Endothelial cell of umbilical vein (primary cell): ENCODE measurements around the gene DDAH2. TPM values are rescaled to one million over a fixed set of nuclear protein-coding genes. Genes with fewer than 3 reads are reported as not detected.

Experiments used
- BruUV-seq: library from RNA; stranded (reverse); fragments of 400-500 nt; replicated peaks from 2 replicates; lab custom pipeline; 2021; lab: Mats Ljungman, UMichigan
- CTCF ChIA-PET: fragments of 300-600, 350-600 bp; sonication (Branson Sonifier 250); formaldehyde crosslinking; loops from one replicate; lab custom pipeline; 2021; ENCODE audit warnings: antibody characterized with exemption, inconsistent platforms; lab: Charles Lee
- POLR2A ChIA-PET: fragments of 300-600, 350-600 bp; sonication (Branson Sonifier 250); formaldehyde crosslinking; loops from one replicate; lab custom pipeline; 2021; ENCODE audit warnings: antibody characterized with exemption, inconsistent platforms; lab: Charles Lee
- DNase-seq: peaks from one replicate; pipeline ENCODE4 v3.0.0-alpha.2; 2011; ENCODE audit warnings: low read depth, low spot score
- FAIRE-seq: peaks from 2 replicates; lab custom pipeline; 2011; peaks lifted over from hg19 to GRCh38; lab: Jason Lieb, UNC
- H2AFZ ChIP-seq: 2 replicates; pipeline ENCODE4 v1.6.0; 2012; ENCODE audit warnings: low read depth, low read length, control low read depth, inconsistent platforms
- H3K27ac ChIP-seq: 2 replicates; pipeline ENCODE4 v1.5.1; 2011; ENCODE audit warnings: low read depth, mild to moderate bottlenecking, control low read depth, low read length, moderate library complexity; ENCODE audit not compliant: insufficient read depth
- H3K27me3 ChIP-seq, 2 experiments: 2 replicates each; pipeline versions ENCODE4 v1.6.0 to v1.6.1; 2011; ENCODE audit warnings: low read length in 2 of 2, mixed read lengths in 1 of 2; ENCODE audit not compliant: control insufficient read depth in 2 of 2, insufficient read depth in 2 of 2
- H3K36me3 ChIP-seq, 2 experiments: 2 replicates in 1 of 2; 3 replicates in 1 of 2; pipeline ENCODE4 v1.5.1; 2011; ENCODE audit warnings: low read length in 2 of 2, mild to moderate bottlenecking in 1 of 2, moderate library complexity in 1 of 2; ENCODE audit not compliant: control insufficient read depth in 2 of 2, insufficient read depth in 2 of 2; ENCODE audit errors: extremely low read depth in 1 of 2
- H3K4me1 ChIP-seq: 3 replicates; pipeline ENCODE4 v1.5.1; 2011; ENCODE audit warnings: mild to moderate bottlenecking, low read length; ENCODE audit not compliant: control insufficient read depth, insufficient read depth; ENCODE audit errors: extremely low read depth
- H3K4me2 ChIP-seq: 2 replicates; pipeline ENCODE4 v1.6.1; 2011; ENCODE audit warnings: low read length, control low read depth, mixed read lengths; ENCODE audit not compliant: insufficient read depth
- H3K4me3 ChIP-seq, 3 experiments: fragments of 200-600 bp in 1 of 3; sonication (generic), shearing (Covaris generic) in 1 of 3; replicated peaks in 1 of 3; 2 replicates each; pipeline ENCODE4 v1.5.1; 2011 to 2016; ENCODE audit warnings: control low read depth in 3 of 3, low read length in 3 of 3, mild to moderate bottlenecking in 2 of 3, inconsistent platforms in 1 of 3, low read depth in 1 of 3, moderate library complexity in 1 of 3; ENCODE audit not compliant: insufficient read depth in 1 of 3
- H3K79me2 ChIP-seq: 2 replicates; pipeline ENCODE4 v1.6.0; 2012; ENCODE audit warnings: low read length, inconsistent platforms; ENCODE audit not compliant: control insufficient read depth, insufficient read depth
- H3K9ac ChIP-seq: replicated peaks from 2 replicates; pipeline ENCODE3; 2011; ENCODE audit warnings: low read length, control low read depth; ENCODE audit not compliant: insufficient read depth; ENCODE audit errors: extremely low read depth
- H3K9me1 ChIP-seq: replicated peaks from 3 replicates; pipeline ENCODE4 v1.6.0; 2011; ENCODE audit warnings: mild to moderate bottlenecking, low read length; ENCODE audit not compliant: control insufficient read depth, insufficient read depth; ENCODE audit errors: extremely low read depth
- H3K9me3 ChIP-seq: replicated peaks from 2 replicates; pipeline ENCODE4 v1.5.1; 2012; ENCODE audit warnings: low read length, inconsistent platforms; ENCODE audit not compliant: control insufficient read depth, insufficient read depth
- H4K20me1 ChIP-seq: replicated peaks from 2 replicates; pipeline ENCODE3; 2011; ENCODE audit warnings: mild to moderate bottlenecking, low read length; ENCODE audit not compliant: control insufficient read depth, insufficient read depth; ENCODE audit errors: extremely low read depth
- CTCF ChIP-seq, 2 donors: IDR thresholded peaks; 1 replicate in 1 of 2; 2 replicates in 1 of 2; pipeline ENCODE4 v1.5.1; 2011; ENCODE audit warnings: low read length in 2 of 2, mild to moderate bottlenecking in 2 of 2, moderate library complexity in 2 of 2, control low read depth in 1 of 2, inconsistent platforms in 1 of 2, low read depth in 1 of 2; ENCODE audit not compliant: insufficient read depth in 1 of 2; ENCODE audit errors: extremely low read depth in 1 of 2
- EZH2 ChIP-seq: IDR thresholded peaks from 2 replicates; pipeline ENCODE4 v1.6.1; 2012; ENCODE audit warnings: borderline replicate concordance, low read depth, mild to moderate bottlenecking, moderate library complexity, low read length, inconsistent platforms; ENCODE audit not compliant: severe bottlenecking
- FOS ChIP-seq: IDR thresholded peaks from 2 replicates; pipeline ENCODE4 v1.6.1; 2011; ENCODE audit warnings: mild to moderate bottlenecking, low read length, moderate library complexity, borderline replicate concordance; ENCODE audit not compliant: insufficient read depth
- GATA2 ChIP-seq: IDR thresholded peaks from 2 replicates; pipeline ENCODE4 v1.7.0; 2011; ENCODE audit warnings: low read depth, mild to moderate bottlenecking, moderate library complexity, mixed read lengths, low read length; ENCODE audit not compliant: insufficient read length, insufficient read depth
- JUN ChIP-seq: IDR thresholded peaks from 2 replicates; pipeline ENCODE4 v1.6.1; 2011; ENCODE audit warnings: borderline replicate concordance, low read depth; ENCODE audit not compliant: insufficient read length, insufficient read depth
- MAX ChIP-seq: IDR thresholded peaks from 2 replicates; pipeline ENCODE4 v1.6.1; 2011; ENCODE audit not compliant: insufficient read depth, insufficient read length
- MYC ChIP-seq: IDR thresholded peaks from one replicate; pipeline ENCODE4 v1.6.1; 2011; ENCODE audit warnings: mild to moderate bottlenecking, low read depth, low read length
- POLR2A ChIP-seq: IDR thresholded peaks from 2 replicates; pipeline ENCODE4 v1.6.1; 2012; ENCODE audit warnings: low read depth, mild to moderate bottlenecking, control low read depth, low read length
- POLR2AphosphoS5 ChIP-seq: IDR thresholded peaks from 2 replicates; pipeline ENCODE4 v1.6.1; 2012; ENCODE audit warnings: low read depth, mild to moderate bottlenecking, control low read depth, low read length, moderate library complexity; ENCODE audit not compliant: insufficient read depth
- dilution Hi-C: fragments of 300-500 bp; cut with MboI; formaldehyde crosslinking; loops from one replicate; pipeline ENCODE4 v1.15.0; 2019; ENCODE audit warnings: low sequenced_read_pairs; ENCODE audit not compliant: extremely low pct_ligation_motif_present
- intact Hi-C: fragments of 100-400 bp; cut with micrococcal nuclease; formaldehyde crosslinking; loops from one replicate; pipeline ENCODE4 v1.10.0; 2022
- polyA plus RNA-seq, 4 experiments: library from polyadenylated mRNA; depleted of rRNA in 3 of 4; stranded (reverse) in 3 of 4; unstranded in 1 of 4; fragments of >200 nt; gene quantifications; 2 replicates each; pipeline versions ENCODE4 v1.2.1 to v1.2.3, GENCODE V29; 2011 to 2012; ENCODE audit warnings: missing spikeins in 1 of 4
- total RNA-seq: library from RNA; stranded (reverse); gene quantifications from 2 replicates; pipeline ENCODE4 v1.2.3, GENCODE V29; 2021

The DDAH2 gene
- total and polyA plus RNA-seq, 2 donors (not counting 3 experiments of a cell fraction or from before 2014, with no cell fraction given), result 109 to 176 TPM

DNA sequence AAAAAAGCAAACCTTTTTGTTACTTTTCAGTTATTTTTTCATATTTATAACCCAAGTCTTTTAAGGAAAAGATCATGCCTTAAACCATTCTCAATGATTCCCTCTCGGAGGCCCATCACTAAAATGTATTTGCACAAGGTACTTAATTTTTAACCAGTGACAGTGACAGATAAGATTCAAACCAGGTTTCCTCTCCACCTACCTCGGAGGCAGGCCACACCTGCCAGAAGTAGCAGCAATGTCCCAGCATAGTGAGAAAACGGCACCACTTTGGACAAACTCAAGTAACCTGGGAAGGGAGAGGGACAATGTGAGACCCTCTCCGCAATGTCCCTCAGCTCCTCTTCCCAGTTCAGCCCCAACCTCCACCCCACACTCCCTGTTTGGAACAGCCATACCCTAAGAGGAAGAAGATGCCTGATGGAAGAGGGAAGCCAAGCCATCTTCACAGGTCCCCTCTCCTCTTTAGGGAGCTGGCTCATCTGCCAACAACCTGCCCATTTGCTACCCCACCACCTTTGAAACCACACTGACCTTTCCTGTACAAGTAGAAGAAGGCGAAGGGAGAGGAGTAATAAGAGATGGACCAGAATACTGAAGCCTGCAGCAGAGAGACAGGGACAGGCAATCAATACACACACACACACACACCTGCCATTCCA is 28.2 kb downstream of the DDAH2 start:
- intact Hi-C loops, result no loop called here
- Histone ChIP-seq H3K27me3 (no peaks in the 10 kb centered on the region), H3K9ac (no peak overlapping the region), H3K4me3 (no peak overlapping the region), H3K79me2 (peaks cover 21% of the 10 kb centered on the region), H3K4me1 (peaks cover 11% of the 10 kb centered on the region), H3K27ac (no peak overlapping the region), H3K36me3 (peaks cover 0 to 8% of the 10 kb centered on the region in 2 experiments), H2AFZ (no peak overlapping the region), H4K20me1 (no peaks in the 10 kb centered on the region), H3K9me1 (no peaks in the 10 kb centered on the region), H3K9me3 (no peaks in the 10 kb centered on the region), H3K4me2 (no peak overlapping the region)
- BruUV-seq, result no TSS peak
- dilution Hi-C loops, result no loop called here
- ChIA-PET POLR2A (no interaction called here), CTCF (no interaction called here)
- no peak for TF ChIP-seq POLR2AphosphoS5
- no peak for TF ChIP-seq GATA2
- TF ChIP-seq MAX, result no peak
- TF ChIP-seq CTCF (IDR thresholded peaks at IDR 0.05; ENCODE audit: extremely low read depth in 1 of 2, insufficient read depth in 1 of 2, low read depth in 1 of 2, low read length in 2 of 2), result no peak
- TF ChIP-seq EZH2, result no peak
- TF ChIP-seq JUN, result no peak
- TF ChIP-seq FOS, result no peak
- no peak for TF ChIP-seq POLR2A
- TF ChIP-seq MYC, result no peak
- FAIRE-seq, result no peak
- DNase-seq, result no peak
